Measurements from ENCODE around the gene SPOCK2. TPM values are rescaled to one million over a fixed set of nuclear protein-coding genes. Genes with fewer than 3 reads are reported as not detected.
"Not testable (repeated sequence)": the region's sequence is repeated elsewhere in the genome, so short reads cannot be mapped to it uniquely, and the experiment has no call there.

Gene SPOCK2
- total RNA-seq, 1 donor from 2014 or later, result 0.54 TPM

DNA sequence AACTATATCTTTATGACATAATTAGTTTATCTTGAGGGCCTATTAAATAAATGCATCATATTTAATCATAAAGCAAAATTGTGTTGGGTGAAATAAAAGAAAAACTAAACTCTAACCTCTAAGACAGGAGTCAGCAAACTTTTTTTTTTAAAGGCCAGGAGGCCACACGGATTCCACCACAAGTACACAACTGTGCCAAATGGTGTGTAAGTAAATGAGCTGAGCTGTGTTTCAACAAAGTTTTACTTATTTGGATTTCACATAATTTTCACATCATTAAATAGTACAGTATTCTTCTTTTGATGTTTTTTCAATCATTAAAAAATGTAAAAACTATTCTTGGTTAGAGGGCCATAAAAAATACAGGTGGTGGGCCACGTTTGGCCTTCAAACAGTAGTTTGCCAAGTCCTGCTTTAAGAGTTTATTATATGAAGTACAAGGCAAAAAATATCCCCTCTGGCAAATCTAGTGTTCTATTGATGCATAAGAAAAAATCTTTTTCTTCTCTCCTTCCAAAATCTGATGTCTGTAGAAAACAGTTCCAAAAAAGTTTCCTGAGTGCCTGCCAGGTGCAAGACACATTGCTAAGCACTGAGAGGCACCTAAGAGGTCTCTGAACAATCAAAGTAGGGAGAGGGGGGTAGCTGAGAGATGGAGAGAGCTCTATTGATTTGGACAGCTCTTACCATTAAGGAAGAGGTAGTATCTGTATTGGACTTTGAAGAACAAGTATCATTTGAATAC is 26.5 kb upstream of the SPOCK2 start:
- H3K4me1 Mint-ChIP-seq (ENCODE audit: unreplicated experiment), result no peaks in the 10 kb centered on the region
- TF ChIP-seq, protein P1, sequence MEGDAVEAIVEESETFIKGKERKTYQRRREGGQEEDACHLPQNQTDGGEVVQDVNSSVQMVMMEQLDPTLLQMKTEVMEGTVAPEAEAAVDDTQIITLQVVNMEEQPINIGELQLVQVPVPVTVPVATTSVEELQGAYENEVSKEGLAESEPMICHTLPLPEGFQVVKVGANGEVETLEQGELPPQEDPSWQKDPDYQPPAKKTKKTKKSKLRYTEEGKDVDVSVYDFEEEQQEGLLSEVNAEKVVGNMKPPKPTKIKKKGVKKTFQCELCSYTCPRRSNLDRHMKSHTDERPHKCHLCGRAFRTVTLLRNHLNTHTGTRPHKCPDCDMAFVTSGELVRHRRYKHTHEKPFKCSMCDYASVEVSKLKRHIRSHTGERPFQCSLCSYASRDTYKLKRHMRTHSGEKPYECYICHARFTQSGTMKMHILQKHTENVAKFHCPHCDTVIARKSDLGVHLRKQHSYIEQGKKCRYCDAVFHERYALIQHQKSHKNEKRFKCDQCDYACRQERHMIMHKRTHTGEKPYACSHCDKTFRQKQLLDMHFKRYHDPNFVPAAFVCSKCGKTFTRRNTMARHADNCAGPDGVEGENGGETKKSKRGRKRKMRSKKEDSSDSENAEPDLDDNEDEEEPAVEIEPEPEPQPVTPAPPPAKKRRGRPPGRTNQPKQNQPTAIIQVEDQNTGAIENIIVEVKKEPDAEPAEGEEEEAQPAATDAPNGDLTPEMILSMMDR (IDR thresholded peaks at IDR 0.05), result no peak
- peaks cover 10% of the 10 kb centered on the region for H3K9me3 Mint-ChIP-seq (ENCODE audit: unreplicated experiment)
- no peak for DNase-seq (ENCODE audit: extremely low spot score, unreplicated experiment)
- H3K27me3 Mint-ChIP-seq (ENCODE audit: unreplicated experiment), result no peaks in the 10 kb centered on the region
- no peak overlapping the region for H3K4me3 Mint-ChIP-seq (ENCODE audit: unreplicated experiment)
- H3K36me3 Mint-ChIP-seq (ENCODE audit: unreplicated experiment), result peaks cover 38% of the 10 kb centered on the region
- no peak overlapping the region for H3K27ac Mint-ChIP-seq (ENCODE audit: unreplicated experiment)

DNA sequence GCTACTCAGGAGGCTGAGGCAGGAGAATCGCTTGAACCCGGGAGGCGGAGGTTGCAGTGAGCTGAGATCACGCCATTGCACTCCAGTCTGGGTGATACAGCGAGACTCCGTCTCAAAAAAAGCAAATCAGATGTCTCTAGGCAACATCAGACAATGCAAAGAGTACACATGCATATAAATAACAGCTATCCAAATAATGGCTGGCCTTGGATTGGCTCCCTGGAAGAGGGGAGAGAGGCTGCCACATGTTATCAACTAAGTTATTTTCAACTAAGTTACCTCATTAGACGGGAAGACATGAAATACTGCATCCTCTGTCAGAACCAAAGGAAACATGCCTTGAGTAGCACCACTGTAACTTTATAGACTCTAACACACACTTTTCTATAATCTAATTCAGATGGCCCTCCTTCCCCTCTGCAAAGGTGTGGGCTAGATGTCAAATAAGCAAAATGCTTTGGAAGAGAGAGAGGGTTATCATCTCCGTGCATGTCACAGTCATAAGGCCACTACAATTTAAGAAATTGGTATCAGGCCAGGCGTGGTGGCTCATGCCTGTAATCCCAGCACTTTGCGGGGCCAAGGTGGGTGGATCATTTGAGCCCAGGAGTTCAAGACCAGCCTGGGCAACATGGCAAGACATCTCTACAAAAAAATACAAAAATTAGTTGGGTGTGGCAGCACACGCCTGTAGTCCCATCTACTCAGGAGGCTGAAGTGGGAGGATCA is 22.5 kb upstream of the SPOCK2 start:
- no peak for DNase-seq (ENCODE audit: extremely low spot score, unreplicated experiment)
- TF ChIP-seq, protein P1 (IDR thresholded peaks at IDR 0.05), result no peak
- H3K36me3 Mint-ChIP-seq (ENCODE audit: unreplicated experiment), result peaks cover 31% of the 10 kb centered on the region
- H3K9me3 Mint-ChIP-seq (ENCODE audit: unreplicated experiment), result no peaks in the 10 kb centered on the region
- no peaks in the 10 kb centered on the region for H3K4me1 Mint-ChIP-seq (ENCODE audit: unreplicated experiment)
- H3K27me3 Mint-ChIP-seq (ENCODE audit: unreplicated experiment), result no peaks in the 10 kb centered on the region
- H3K27ac Mint-ChIP-seq (ENCODE audit: unreplicated experiment), result no peak overlapping the region
- H3K4me3 Mint-ChIP-seq (ENCODE audit: unreplicated experiment), result no peak overlapping the region

DNA sequence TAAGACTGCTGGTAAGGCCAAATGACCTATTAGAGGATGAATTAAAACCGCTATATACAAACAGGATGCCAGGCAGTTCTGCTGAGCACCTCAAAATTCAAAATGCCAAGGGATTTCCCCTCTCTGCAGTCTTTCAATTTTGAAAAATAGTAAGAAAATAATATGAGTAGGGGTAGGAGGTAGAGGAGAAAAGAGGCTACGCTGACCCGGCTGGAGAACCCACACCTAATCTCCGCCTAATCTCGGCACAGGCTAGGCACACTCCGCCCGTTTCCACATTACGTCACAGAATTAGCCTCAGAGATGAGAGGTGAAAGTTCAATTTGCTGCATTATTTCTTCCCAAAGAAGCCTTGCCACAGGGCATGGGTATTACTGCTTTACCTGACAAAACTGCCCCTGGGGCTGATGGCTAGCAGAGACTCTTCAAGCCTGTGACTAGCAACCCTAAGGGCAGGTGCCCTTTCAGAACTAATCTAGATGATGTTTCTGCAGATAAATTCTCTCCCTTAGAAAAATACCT is 21.3 kb upstream of the SPOCK2 start:
- Mint-ChIP-seq H3K36me3 (ENCODE audit: unreplicated experiment) (peaks cover 28% of the 10 kb centered on the region), H3K27me3 (ENCODE audit: unreplicated experiment) (no peaks in the 10 kb centered on the region), H3K4me1 (ENCODE audit: unreplicated experiment) (no peaks in the 10 kb centered on the region), H3K27ac (ENCODE audit: unreplicated experiment) (no peak overlapping the region), H3K9me3 (ENCODE audit: unreplicated experiment) (no peaks in the 10 kb centered on the region), H3K4me3 (ENCODE audit: unreplicated experiment) (no peak overlapping the region)
- TF ChIP-seq, protein P1 (IDR thresholded peaks at IDR 0.05), result no peak
- DNase-seq (ENCODE audit: extremely low spot score, unreplicated experiment), result no peak

DNA sequence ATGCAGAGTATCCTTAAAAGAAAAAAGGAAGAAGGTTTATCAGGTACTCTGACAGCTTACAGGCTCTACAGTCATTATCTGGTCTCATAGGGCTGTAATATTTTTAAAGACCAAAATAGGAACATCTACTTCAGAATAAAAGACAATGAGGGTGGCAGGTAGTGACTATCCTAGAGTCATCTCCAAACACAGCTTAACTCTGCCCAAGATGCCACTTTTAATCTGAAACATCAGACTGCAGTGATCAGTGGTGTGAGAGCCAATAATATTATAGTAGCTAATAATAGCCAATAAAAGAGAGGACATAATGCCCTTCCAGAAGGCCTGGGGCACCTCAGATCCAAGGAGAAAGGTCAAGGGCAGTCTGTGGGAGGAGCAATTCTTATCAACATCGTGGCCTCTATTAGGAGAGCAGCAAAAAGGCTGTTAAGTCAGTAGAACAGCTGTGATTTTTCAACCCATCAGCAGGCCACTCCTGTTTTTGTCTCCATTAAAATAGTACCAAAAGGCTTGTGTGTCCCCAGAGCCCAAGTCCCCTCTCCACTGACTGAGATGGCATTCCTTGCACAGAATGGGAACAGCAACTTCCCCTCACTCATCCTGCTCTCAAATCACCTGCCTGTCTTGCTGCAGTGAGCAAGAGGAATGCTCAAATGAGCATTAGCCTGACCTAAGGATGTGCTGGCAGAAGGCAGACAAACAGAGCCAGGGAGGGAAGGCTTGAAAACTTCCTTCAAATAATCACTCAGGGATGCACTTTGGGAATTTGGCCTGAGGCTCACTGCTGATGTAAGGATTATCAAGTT is 20.7 kb upstream of the SPOCK2 start:
- Mint-ChIP-seq H3K27ac (ENCODE audit: unreplicated experiment) (no peak overlapping the region), H3K4me3 (ENCODE audit: unreplicated experiment) (no peak overlapping the region), H3K4me1 (ENCODE audit: unreplicated experiment) (peaks cover 4% of the 10 kb centered on the region), H3K27me3 (ENCODE audit: unreplicated experiment) (no peaks in the 10 kb centered on the region), H3K36me3 (ENCODE audit: unreplicated experiment) (peaks cover 28% of the 10 kb centered on the region), H3K9me3 (ENCODE audit: unreplicated experiment) (no peaks in the 10 kb centered on the region)
- no peak for DNase-seq (ENCODE audit: extremely low spot score, unreplicated experiment)
- TF ChIP-seq, protein P1 (IDR thresholded peaks at IDR 0.05), result no peak

DNA sequence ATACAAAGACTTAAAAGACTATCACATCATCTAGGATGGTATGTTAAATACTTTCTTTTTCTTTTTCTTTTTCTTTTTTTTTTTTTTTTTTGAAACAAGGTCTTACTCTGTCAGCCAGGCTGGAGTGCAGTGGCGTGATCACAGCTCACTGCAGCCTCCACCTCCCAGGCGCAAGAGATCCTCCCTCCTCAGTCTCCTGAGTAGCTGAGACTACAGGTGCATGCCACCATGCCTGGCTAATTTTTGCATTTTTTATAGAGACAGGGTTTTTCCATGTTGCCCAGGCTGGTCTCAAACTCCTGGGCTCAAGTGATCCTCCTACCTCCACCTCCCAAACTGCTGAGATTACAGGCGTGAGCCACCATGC is 19.6 kb upstream of the SPOCK2 start:
- not testable (repeated sequence) for H3K27ac Mint-ChIP-seq (ENCODE audit: unreplicated experiment)

More for the DNA sequence above, 19.6 kb upstream of the SPOCK2 start:
- not testable (repeated sequence) for H3K4me1 Mint-ChIP-seq (ENCODE audit: unreplicated experiment); H3K9me3 Mint-ChIP-seq (ENCODE audit: unreplicated experiment); H3K4me3 Mint-ChIP-seq (ENCODE audit: unreplicated experiment); H3K27me3 Mint-ChIP-seq (ENCODE audit: unreplicated experiment); DNase-seq (ENCODE audit: extremely low spot score, unreplicated experiment)
- H3K36me3 Mint-ChIP-seq (ENCODE audit: unreplicated experiment), result peaks cover 28% of the 10 kb centered on the region
